NCI-H226 (cell line): ENCODE measurements around the gene SRCAP.

Experiments used
- DNase-seq: peaks from one replicate; pipeline ENCODE4 v3.0.0-alpha.2; 2015

Gene SRCAP

DNA sequence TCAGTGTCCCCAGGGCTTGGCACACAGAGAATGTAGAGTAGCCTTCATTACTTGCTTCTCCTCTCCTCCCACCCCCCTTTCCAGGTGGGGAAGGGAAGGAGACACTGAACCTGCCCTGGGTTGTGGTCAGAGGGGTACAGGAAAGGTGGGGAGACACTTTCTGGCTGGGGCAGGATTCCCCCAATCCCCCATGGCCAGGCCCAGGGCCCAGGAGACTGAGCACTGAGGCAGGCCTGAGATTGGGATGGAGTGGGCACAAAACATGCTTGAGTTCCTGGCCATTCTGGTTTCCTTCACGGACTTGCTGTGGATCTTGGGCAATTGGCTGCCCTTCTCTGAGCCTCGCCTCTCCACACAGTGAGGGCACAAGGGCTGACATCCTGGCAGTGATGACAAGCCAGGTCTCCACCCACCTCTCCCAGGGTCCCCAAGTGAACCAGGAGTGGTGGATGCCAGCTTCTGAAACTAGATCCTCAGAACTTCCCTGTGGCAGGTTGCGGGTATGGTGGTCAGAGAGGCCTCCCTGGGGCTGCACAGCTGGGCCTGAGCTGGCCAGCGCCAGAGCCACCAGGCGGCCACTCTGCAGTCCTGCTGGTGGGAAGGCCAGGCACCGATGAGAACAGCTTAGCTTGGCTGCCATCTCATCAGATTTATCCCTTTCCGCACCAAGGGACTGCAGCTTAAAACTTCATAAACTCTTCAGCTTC, 78.8 kb downstream of the SRCAP start:
- DNase-seq: no peak

DNA sequence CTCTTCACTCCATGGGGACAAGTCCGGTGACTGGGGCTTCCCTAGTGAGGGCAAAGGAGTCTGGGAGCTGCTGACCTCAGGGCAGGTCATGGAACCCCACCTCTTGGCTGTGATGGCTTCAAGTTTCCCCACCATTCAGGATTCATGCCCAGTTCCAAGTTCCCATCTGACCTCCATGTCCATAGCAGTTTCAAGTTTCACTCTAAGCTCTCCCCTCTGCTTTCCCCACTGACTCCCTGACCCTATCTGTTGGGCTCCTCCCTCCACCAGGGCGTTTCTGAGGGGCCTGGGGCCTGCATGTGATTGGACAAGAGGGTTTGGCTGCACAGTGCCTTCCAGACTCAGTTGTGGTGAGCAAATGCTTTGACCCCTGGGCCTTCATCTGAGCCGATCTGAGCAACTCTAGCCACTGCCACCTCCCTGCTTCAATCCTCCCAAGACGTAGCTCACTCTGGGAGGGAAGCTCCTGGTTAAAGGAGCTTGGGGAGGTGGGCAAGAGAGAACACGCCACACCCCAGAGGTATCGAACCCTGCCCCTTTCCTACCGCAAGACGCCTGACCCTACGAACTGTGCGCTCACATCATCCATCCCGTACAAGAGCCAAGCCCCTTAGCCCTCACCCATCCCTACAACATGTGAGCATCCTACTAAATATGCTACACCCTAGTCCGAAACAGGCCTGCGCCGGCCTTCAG, 79.7 kb downstream of the SRCAP start:
- DNase-seq: no peak

DNA sequence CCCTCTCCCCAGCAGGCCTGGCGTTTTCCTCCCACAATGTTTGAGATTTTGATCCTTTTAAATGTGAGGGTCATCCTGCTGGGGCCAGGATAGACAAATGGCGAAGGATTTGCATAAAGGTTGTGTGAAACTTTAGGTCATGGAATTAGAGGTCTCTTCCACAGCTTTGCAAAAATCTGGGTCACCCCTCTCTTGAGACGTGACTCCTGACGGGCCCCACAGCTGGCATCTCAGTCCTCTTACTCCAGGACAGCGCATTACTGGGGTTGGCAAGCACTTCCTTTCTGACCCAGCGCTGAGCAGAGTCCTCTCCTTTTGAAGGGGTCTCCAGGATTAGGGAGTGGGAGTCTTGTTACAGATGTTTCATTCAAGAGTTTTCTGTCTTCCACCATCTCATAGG, 80.6 kb downstream of the SRCAP start:
- no peak for DNase-seq

DNA sequence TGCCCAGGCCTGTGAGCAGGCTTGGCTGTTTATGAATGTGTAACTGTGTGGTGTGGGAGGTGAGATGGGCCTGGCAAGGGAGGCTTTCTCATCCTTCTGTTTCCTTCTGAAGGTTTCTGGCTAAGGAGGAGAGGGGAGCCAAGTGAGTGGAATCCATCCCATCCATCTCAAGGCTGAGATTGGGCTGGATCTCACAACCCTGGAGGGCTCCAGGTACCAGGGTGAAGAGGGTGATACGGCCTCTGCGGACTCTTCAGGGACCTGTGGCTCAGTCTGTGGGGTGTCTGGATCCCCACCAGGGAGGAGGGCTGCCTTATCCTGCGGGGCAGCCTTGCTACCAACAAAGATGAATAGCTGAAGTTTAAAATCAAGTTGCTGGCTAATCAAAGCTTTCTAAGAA, 81.0 kb downstream of the SRCAP start:
- DNase-seq: no peak

DNA sequence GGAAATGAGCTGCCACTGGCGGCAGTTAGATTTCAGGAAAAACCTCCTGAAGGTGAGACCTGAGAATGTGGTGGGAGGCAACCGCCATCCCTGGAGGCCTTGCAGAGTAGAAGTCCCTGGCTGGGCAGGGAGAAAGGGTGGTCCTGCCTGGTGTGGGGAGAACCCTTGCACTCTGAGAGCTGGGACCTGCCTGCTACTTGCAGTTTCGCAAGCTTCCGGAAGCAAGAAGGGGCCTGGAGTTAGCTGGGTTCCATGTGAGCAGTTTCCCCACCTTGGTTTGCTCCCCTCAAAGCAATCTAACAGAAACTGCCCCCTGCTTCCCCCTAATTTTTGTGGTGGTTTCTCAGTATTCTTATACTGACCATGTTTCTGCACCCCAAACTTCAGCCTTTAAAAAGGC, 81.6 kb downstream of the SRCAP start:
- no peak for DNase-seq

DNA sequence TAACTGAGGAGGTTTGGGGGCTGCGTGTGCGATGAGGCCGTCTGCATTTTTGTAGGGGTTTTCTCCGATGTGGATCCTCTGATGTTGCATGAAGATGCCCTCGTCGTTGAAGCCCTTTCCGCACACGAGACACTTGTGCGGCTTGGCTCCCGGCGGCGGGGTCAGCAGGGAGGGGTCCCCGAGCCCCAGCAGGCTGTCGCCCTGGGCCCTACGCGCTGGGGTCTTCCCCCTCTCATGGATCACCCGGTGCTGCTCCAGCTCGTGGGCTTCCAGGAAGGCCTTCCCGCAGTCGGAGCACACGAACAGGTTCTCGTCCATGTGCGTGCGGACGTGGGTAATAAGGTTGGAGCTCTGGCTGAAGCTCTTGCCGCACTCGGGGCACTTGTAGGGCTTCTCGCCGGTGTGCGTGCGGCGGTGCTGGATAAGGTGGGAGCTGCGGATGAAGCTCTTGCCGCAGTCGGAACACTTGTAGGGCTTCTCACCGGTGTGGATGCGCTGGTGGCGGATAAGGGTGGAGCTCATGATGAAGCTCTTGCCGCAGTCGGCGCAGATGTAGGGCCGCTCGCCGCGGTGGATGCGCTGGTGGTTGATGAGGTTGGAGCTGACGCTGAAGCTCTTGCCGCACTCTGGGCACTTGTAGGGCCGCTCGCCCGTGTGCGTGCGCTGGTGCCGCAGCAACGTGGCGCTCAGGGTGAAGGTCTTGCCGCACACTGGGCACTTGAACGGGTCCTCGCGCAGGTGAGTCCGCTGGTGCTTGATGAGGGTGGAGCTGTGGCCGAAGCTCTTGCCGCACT, 83.7 kb downstream of the SRCAP start:
- no peak for DNase-seq

DNA sequence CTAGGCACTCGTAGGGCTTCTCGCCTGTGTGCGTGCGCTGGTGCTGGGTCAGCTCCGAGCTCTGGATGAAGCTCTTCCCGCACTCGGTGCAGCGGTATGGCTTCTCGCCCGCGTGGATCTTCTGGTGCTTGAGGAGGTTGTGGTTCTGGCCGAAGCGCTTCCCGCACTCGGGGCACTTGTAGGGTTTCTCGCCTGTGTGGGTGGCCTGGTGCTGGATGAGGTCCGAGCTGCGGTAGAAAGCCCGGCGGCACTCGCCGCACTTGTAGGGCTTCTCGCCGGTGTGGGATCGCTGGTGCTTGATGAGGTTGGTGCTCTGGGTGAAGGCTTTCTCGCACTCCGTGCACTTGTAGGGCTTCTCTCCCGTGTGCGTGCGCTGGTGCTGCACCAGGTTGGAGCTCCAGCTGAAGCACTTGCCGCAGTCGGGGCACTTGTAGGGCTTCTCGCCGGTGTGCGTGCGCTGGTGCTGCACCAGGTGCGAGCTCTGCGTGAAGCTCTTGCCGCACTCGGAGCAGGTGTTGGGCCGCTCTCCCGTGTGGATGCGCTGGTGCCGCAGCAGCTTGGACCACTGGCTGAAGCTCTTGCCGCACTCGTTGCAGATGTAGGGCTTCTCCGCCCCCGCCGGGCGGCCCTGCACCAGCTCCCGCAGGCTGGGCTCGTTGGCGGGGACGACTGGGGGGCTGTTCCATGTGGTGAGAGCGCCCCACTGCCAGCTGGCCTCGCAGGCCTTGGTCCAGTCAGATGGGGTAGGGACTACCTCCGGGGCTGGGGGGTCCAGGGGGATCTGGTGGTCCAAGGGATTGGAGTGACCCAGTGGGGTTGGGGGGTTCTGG, 84.5 kb downstream of the SRCAP start:
- no peak for DNase-seq

DNA sequence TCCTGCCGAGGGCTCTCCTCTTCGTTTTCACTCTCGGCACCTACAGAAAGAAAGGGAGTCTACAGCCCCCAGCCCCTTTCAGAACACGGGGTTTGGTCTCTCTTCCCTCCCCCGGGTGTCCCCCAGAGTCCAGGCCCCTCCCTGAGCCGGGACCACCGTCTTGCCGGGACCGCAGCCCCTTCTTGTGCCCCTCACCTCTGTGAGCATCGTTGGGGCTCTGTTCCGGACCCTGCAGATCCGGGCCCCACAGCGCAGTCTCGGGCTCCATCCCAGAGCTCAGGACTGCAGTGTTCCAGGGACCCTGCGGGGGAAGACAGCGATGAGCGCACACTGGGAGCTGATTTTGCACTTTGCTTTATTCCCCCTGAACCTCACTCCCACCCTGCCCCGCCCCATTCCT, 85.2 kb downstream of the SRCAP start:
- no peak for DNase-seq

DNA sequence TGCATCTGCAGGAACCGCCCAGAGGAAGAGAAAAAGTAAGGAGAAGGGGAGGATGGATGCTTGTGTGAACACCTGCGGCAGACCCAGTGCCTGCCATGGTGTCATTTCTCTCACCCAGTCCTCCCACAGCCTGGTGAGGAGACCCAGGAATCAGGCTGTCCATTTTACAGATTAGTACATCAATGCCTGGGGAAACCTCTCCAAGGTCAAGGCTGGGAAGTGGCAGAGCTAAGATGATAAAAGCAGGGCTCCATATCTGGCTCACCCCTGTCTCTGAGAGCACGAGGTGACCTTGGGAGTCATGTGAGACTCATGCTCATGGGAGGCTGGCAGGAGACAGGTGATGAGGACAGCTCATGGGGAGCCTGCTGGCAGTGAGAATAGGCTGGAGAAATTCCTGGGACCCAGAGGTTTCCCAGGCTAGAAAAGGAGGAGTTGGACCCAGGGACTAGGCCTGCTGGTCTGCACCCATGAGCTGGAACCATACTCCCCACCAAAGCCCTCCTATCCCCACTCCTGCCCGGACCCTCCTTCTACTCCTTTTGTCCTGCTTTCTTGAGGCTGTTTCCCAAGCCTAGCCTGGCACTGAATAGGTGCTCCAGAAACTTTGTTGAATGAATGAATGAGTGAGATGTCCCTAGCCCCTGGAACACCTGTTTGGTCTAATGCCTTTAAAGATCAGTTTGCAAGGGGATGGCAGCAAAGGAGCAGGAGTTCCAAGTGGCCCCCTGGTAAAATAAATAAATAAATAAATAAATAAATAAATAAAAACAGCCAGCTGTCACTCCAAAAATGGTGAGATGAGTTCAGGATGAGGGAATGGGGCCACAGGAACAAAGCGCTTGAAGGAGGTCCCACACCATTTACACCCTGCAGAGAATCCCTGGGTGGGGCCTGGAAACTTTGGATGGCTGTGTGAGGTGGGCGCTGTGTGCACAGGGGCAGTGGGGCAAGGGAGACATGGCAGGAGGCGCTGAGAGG, 86.4 kb downstream of the SRCAP start:
- no peak for DNase-seq

DNA sequence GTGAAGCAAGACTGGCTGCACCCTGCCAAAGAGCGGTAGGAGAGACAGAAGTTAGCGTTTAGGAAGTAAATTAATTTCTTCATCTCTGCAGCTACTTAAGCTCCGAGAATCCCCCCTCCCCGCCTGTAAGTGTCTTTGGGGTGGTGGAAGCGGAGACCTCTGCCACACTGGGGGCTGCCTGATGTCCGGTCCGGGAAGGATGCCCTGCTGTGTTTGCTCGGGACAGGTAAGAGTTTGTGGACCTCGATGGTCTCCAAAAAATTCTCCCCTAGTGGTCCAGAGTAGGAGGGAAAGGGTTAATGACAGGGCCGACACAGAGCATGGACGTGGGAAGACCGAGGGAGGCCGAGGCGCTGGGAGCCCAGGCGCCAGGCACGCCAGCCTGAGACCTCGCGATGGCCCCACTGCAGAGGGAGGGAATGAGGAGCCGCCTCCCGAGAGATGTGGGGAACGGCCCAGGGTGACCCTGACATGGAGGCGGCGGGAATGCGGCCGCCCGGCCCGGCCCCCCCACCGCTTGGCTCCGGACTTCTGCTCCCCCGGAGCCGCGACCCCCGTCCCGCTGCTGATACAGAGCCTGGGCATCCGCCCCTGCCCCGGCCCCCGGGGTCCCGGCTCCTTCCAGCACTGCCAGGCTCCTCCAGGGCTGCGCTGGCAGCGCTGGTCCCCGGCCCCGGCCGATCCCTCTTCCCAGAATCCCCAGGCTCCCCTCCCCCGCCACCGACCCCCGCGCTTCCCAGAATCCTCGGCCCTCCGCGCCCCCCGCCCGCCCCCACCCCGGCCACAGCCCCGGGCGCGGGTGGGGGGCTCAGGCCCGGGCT, 87.4 kb downstream of the SRCAP start:
- peak; percentile 72 for DNase-seq

DNA sequence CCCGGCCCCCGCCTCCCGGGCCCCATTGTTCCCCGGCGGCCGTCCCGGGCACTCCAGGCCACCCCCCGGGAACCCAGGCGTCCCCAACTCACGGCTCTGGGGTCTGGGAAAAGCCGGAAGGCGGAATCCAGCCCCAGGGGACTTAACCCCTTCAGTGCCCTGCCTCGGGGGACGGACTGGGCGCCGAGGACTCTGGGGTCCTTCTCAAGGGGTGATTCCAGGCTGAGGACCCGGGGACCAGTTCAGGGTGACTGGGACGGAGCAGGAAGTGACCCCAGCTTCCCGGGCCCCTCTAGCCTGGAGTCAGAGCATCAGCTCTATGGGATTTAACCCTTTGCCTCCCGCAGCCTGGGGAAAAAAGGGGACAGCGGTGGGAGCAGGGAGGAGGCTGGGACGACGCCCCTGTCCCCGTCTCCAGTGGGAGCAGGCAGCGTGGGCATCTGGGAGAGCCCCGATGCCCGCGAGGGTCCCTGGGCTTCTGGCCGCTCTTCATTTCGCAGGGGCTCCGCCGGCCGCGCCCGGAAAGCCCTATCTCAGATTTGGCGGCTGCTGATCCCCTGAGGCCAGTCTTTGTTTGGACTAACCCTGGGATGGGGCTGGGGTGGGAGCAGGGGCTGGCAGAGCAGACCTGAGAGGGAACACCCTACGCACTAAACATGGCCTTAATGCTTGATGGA, 88.1 kb downstream of the SRCAP start, which contains the start of gene ZNF629:
ZNF629 (minus strand) TSS at position 270 of the 677 bp plus-strand sequence. CDS start 2,723 bp downstream, outside the sequence.
- DNase-seq: no peak

DNA sequence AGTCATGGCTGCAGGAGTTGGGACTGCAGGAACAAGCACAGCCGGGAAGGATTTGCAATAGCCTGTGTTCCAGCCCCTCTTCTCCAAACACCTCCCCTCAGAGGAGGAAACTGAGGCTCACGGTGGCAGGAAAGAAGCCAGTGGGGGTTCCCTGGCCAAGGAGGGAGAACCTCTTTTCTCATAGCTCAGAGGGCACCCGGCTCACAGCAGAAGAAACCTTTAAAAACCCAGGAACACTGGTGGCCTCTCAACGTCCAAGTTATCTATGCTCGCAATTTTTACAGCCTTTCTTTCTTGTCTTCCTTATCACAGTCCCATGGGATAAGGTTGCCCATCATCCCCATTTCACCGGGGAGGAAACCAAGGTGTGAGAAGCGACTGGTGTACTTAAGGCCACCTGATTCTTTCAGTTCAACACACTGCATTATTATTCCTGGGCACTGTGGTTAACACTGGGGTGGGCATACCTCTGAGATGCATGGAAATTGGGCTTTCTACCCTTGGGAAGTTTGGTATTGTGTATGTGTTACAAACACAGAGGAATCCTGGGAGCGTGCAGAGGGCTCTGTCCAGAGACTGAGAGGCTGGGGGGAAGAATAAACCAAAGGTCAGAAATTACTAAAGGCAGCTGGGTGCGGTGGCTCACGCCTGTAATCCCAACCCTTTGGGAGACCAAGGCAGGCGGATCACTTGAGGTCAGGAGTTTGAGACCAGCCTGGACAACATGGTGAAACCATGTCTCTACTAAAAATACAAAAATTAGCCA, 88.8 kb downstream of the SRCAP start:
- no peak for DNase-seq
